NT2/D1 (cell line): Measurements from ENCODE around the gene SPRY2.

Experiments
- SUZ12 ChIP-seq: IDR thresholded peaks from 2 replicates; pipeline ENCODE4 v1.6.1; 2011; ENCODE audit not compliant: insufficient read length, insufficient read depth; ENCODE audit errors: extremely low read depth
- YY1 ChIP-seq: IDR thresholded peaks from 2 replicates; pipeline ENCODE4 v1.6.1; 2011; ENCODE audit not compliant: insufficient read length, insufficient read depth
- ZNF274 ChIP-seq: IDR thresholded peaks from 2 replicates; pipeline ENCODE4 v1.6.1; 2011; ENCODE audit warnings: mild to moderate bottlenecking, low read depth, low read length

GRCh38 chr13:80313668-80314256 lies 27.2 kb downstream of the SPRY2 start:
- TF ChIP-seq YY1 (no peak), SUZ12 (no peak), ZNF274 (no peak)
